Neural crest cell (in vitro differentiated cells): ENCODE measurements around the gene PRKAG2. TPM values are rescaled to one million over a fixed set of nuclear protein-coding genes. Genes with fewer than 3 reads are reported as not detected.
"Not testable (repeated sequence)": the region's sequence is repeated elsewhere in the genome, so short reads cannot be mapped to it uniquely, and the experiment has no call there.

Experiments used
- DNase-seq: peaks from one replicate; pipeline ENCODE4 v3.0.0; 2021; ENCODE audit warnings: low read depth, mixed read lengths, low spot score
- H3K27ac Mint-ChIP-seq: one replicate; pipeline ENCODE4 v1.8.0; 2021; ENCODE audit warnings: mild to moderate bottlenecking, mixed read lengths; ENCODE audit not compliant: unreplicated experiment
- H3K27me3 Mint-ChIP-seq: 2 replicates; pipeline ENCODE4 v1.8.0; 2021; ENCODE audit warnings: low read depth, mild to moderate bottlenecking, mixed read lengths
- H3K36me3 Mint-ChIP-seq: 2 replicates; pipeline ENCODE4 v1.8.0; 2021; ENCODE audit warnings: low read depth, mild to moderate bottlenecking, mixed read lengths
- H3K4me1 Mint-ChIP-seq: 2 replicates; pipeline ENCODE4 v1.8.0; 2021; ENCODE audit warnings: mixed read lengths
- H3K4me3 Mint-ChIP-seq: one replicate; pipeline ENCODE4 v1.8.0; 2021; ENCODE audit warnings: mild to moderate bottlenecking, mixed read lengths
- H3K9me3 Mint-ChIP-seq: 2 replicates; pipeline ENCODE4 v1.8.0; 2021; ENCODE audit warnings: mixed read lengths
- CTCF ChIP-seq: fragments of 200-600 bp; sonication (generic); conservative IDR thresholded peaks from 2 replicates; pipeline ENCODE4 v1.5.0; 2021; ENCODE audit warnings: antibody characterized with exemption, mild to moderate bottlenecking
- total RNA-seq: library from RNA; stranded (reverse); gene quantifications from 2 replicates; pipeline ENCODE4 v1.2.1, GENCODE V29; 2021

PRKAG2 gene
- total RNA-seq, 1 donor from 2014 or later = 12.5 TPM

DNA sequence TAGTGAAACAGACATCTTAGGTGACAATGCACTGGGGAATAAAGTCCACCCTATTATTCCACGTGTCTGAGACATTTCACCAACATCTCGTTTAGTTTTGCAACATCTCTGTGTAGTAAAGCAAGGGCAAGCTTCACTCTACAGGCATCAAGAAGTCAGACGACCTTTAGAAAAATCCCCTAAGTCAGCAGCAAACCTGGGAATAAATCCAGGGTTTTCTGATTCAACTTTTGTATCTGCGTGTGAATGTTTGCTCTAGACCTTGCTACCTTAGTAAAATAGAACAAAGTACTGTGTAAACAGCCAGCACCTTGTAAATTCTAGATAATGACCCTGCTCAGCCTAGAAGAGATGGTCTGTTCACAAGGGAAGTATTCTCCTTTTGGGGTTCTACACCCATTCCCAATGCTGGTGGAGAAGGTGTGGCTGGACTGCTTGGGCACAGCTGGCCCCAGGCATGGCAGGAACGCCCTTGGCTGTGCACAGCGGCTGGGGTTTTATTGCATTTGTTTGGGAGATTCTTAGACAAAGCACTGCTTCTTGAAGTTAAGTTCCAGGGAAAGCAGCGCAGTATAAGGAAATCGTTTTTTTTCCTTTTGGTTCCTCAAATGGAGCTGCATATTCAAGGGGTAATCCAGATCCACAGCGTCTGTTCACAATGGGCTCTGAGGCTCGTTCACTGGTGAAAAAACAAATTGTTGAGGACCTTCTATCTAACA, 41.0 kb upstream of the PRKAG2 start:
- TF ChIP-seq CTCF = no peak
- H3K27ac Mint-ChIP-seq = no peak overlapping the region
- no peak overlapping the region for H3K4me3 Mint-ChIP-seq
- no peaks in the 10 kb centered on the region for H3K27me3 Mint-ChIP-seq
- no peaks in the 10 kb centered on the region for H3K4me1 Mint-ChIP-seq
- no peak for DNase-seq
- H3K9me3 Mint-ChIP-seq = peaks cover 5% of the 10 kb centered on the region
- H3K36me3 Mint-ChIP-seq = no peaks in the 10 kb centered on the region

DNA sequence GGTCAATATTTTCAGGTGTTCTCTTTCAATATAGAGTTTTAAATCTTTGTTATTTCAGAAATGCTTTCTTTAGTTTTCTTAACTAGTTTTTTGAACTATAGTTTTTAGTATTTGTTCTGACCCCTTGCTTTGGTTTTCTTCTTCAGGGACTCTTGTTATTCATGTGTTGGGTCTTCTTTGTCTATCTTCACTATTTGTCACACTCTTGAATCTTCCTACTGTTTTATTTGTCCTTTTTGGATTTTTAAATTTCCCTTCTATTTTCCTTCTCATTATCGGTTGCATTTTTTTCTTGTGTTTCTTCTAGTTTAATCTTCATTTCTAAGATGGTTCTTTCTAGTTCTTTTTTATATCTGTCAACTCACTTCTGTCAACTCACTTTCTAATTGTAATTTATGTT, 37.1 kb upstream of the PRKAG2 start:
- Mint-ChIP-seq H3K4me1 (no peaks in the 10 kb centered on the region), H3K4me3 (no peak overlapping the region), H3K36me3 (no peaks in the 10 kb centered on the region), H3K27ac (no peak overlapping the region), H3K9me3 (peaks cover 5% of the 10 kb centered on the region), H3K27me3 (no peaks in the 10 kb centered on the region)
- no peak for DNase-seq
- TF ChIP-seq CTCF = no peak

DNA sequence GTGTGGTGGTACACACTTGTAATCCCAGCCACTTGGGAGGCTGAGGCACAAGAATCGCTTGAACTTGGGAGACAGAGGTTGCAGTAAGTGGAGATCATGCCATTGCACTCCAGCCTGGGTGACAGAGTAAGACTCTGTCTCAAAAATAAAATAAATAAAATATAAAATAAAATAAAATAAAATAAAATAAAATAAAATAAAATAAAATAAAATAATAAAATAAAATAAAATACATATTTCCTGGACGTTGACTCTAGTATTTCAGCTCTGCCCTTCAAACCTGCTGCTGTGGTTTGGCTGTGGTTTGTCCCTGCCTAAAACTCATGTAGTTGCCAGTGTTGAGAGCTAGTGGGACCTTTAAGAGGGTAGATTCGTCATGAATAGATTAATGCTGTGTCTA, 33.7 kb upstream of the PRKAG2 start:
- not testable (repeated sequence) for DNase-seq, H3K4me3 Mint-ChIP-seq, H3K4me1 Mint-ChIP-seq, H3K9me3 Mint-ChIP-seq, H3K36me3 Mint-ChIP-seq, H3K27ac Mint-ChIP-seq
- H3K27me3 Mint-ChIP-seq = peaks cover 13% of the 10 kb centered on the region

DNA sequence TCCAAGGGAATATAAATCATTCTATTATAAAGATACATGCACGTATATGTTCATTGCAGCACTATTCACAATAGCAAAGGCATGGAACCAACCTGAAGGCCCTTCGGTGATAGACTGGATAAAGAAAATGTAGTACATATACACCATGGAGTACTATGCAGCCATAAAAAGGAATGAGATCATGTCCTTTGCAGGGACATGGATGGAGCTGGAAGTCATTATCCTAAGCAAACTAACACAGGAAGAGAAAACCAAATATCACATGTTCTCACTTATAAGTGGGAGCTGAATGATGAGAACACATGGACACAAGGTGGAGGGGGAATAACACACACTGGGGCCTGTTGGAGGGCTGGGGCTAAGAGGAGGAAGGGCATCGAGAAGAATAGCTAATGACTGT, 30.2 kb upstream of the PRKAG2 start:
- H3K36me3 Mint-ChIP-seq, DNase-seq, H3K4me1 Mint-ChIP-seq, H3K4me3 Mint-ChIP-seq, H3K27ac Mint-ChIP-seq, H3K9me3 Mint-ChIP-seq: not testable (repeated sequence)
- H3K27me3 Mint-ChIP-seq = peaks cover 13% of the 10 kb centered on the region

- H3K4me3 Mint-ChIP-seq = no peak overlapping the region
- H3K9me3 Mint-ChIP-seq = peaks cover 4% of the 10 kb centered on the region
- peaks cover 8% of the 10 kb centered on the region for H3K4me1 Mint-ChIP-seq
Measured at GRCh38 chr7:151905766-151906165, 28.9 kb upstream of the PRKAG2 start.

DNA sequence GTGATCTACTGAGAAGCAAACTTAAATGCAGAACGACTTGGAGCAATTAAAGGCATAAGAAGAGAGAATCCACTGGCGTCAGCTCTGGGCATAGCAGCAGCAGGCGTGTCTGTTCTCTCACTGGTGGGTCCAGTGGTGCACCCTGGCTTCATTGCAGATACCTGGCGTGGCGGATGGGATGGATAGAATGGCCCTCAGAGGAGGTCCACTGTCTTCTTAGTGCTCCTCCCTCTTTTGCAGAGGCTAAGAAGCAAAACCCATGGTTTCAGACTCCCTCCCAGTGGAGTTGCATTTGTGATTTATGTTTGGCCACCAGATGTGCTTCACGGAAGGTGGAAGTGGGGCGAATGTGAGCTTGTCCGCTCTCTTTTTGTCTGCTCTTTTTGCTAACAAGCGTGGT, 28.4 kb upstream of the PRKAG2 start:
- H3K9me3 Mint-ChIP-seq = peaks cover 4% of the 10 kb centered on the region
- no peak overlapping the region for H3K27ac Mint-ChIP-seq
- no peak for DNase-seq
- no peak overlapping the region for H3K4me3 Mint-ChIP-seq
- TF ChIP-seq CTCF = no peak
- H3K4me1 Mint-ChIP-seq = peaks cover 11% of the 10 kb centered on the region
- H3K27me3 Mint-ChIP-seq = peaks cover 18% of the 10 kb centered on the region
- no peaks in the 10 kb centered on the region for H3K36me3 Mint-ChIP-seq

More at GRCh38 chr7:151905766-151906165, 28.9 kb upstream of the PRKAG2 start:
- H3K36me3 Mint-ChIP-seq = no peaks in the 10 kb centered on the region
- no peak overlapping the region for H3K27ac Mint-ChIP-seq
- DNase-seq = no peak
- H3K27me3 Mint-ChIP-seq = peaks cover 15% of the 10 kb centered on the region
- no peak for TF ChIP-seq CTCF
